Measurements from ENCODE around the gene PREX1.

DNA sequence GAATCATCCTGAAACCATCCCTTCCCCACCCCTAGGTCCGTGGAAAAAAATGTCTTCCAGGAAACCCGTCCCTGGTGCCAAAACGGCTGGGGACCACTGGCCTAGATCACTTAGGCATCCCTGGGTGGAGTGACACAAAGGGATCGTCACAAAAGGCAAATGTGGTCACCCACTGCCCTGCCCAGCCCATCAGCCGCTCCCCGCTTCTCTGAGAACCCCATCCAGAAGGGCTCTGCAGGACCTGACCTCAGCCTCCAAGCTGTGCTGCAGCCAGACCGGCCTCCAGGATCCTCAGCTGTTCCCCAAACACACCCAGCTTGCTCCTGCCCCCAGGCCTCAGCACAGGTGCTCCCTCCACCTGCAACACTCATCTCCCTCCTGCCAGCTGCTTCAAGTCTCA, 61.6 kb downstream of the PREX1 start:
- TF ChIP-seq POLR2A (IDR thresholded peaks at IDR 0.05; ENCODE audit: low read length) (no peak), GATA1 (IDR thresholded peaks at IDR 0.05; ENCODE audit: low read depth, low read length) (no peak)

Data from erythroblast (primary cell).